GM12891 (cell line): ENCODE results near the gene KNDC1.

Source experiments
- POLR2A ChIP-seq: IDR thresholded peaks from 2 replicates; pipeline ENCODE4 v1.6.1; 2011; ENCODE audit warnings: low read depth, low read length, control low read depth
- TAF1 ChIP-seq: IDR thresholded peaks from 2 replicates; pipeline ENCODE4 v1.6.1; 2011; ENCODE audit warnings: low read depth, low read length, control low read depth

- no peak for TF ChIP-seq TAF1
- no peak for TF ChIP-seq POLR2A
These were observed 69.4 kb downstream of the KNDC1 start for GRCh38 chr10:133229265-133230043.
